ENCODE measurements around the gene UBE2G1.

- TF ChIP-seq CTCF (IDR thresholded peaks at IDR 0.05; ENCODE audit: low read length) (no peak), EZH2 (optimal IDR thresholded peaks at IDR 0.05; ENCODE audit: low read depth, low read length) (no peak), EZH2phosphoT487 (IDR thresholded peaks at IDR 0.05; ENCODE audit: low read length) (no peak)
These were observed 20.7 kb upstream of the UBE2G1 start for GRCh38 chr17:4387137-4387536.

All from MM.1S (cell line).